NCI-H1694 treated with DMSO at 0.1 percent for 48 hours (cell line): ENCODE results near the gene ZBED6.
"Not testable (repeated sequence)": the region's sequence is repeated elsewhere in the genome, so short reads cannot be mapped to it uniquely, and the experiment has no call there.

Experiments used
- DNase-seq: peaks from one replicate; lab custom pipeline; 2025; lab: John Stamatoyannopoulos, UW

The ZBED6 gene

DNA sequence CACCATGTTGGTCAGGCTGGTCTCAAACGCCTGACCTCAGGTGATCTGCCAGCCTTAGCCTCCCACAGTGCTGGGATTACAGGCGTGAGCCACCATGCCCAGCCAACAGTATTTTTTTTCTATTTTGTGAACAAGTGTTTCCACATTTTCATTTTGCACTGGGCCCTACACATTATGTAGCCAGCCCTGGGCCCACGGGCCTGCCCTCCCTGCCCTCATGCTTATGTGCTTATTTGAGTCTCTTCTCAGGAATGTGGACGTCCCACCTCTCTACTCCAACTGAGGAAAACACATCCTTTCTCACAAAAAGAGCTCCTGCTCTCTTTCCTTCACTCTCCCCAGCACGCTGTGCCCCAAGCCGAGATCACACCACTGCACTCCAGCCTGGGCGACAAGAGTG is 13.5 kb upstream of the ZBED6 start:
- DNase-seq, result no peak

GRCh38 chr1:203789966-203790365 is 5.5 kb upstream of the ZBED6 start:
- no peak for DNase-seq

DNA sequence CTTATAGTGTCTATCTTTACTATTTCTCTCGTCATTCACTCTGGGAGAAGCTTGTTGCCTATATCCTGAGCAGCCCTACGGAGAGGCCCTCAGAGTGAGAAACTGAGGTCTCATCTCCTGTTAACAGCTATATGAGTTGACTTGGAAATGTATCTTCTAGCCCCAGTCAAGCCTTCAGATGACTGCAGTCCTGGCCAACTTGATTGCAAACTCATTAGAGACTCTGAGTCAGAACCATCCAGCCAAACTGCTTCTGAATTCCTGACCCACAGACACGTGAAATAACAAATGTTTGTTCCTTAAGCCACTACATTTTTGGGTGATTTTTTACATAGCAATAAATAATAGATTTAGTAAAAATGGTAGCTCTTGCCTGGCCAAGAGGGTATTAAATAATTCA is 3.9 kb upstream of the ZBED6 start:
- no peak for DNase-seq

- no peak for DNase-seq
These were observed 2.9 kb upstream of the ZBED6 start for GRCh38 chr1:203792486-203792885.

GRCh38 chr1:203793561-203793960 is 1.9 kb upstream of the ZBED6 start:
- DNase-seq, result not testable (repeated sequence)

DNA sequence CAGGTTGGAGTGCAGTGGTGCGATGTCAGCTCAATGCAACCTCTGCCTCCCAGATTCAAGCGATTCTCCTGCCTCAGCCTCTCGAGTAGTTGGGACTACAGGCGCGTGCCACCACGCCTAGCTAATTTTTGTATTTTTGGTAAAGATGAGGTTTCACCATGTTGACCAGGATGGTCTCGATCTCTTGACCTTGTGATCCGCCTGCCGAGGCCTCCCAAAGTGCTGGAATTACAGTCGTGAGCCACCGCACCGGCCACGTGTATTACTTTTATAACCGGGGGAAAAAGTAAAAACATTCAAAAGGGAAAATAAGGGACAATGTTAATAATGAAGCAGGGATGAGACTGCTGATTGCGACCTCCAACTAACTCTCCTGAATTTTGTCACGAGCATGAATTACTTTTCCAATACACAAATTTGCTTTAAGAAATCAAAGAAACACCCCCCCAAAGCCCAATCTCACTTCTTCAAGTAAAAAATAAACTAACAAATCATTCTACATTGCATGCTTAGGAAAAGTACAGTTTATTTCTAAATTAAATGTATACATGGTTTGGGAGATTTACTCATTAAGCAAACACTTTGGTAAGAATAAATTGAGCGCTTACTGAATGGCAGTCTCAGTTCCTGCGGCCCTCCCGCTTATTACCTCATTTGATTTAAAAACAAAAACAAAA is 521 bp upstream of the ZBED6 start:
- DNase-seq, result no peak

- no peak for DNase-seq
These were observed 798 bp downstream of the ZBED6 start for GRCh38 chr1:203796236-203796605.

DNA sequence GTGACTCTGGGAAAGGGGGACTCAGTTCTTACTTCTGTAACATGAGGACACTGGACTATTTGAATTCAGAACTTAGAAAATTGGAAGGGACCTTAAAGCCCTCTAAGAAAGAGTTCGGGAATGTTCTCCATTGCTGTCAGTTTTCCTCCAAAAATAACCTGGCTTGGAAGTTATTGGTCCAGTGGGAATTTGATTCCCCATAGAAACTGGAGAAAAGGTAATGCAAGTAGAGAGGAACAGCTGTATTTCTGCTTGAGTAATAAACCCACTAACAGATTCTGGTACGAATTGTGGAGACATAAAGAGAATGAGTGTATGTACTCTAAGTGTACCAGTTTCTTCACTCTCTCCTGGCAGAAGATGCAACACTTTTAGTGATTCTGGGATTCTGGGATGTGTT is 1.8 kb downstream of the ZBED6 start:
- DNase-seq, result no peak

- no peak for DNase-seq
These were observed 2.7 kb downstream of the ZBED6 start for GRCh38 chr1:203797948-203798655.

- DNase-seq, result no peak
These were observed 3.7 kb downstream of the ZBED6 start for GRCh38 chr1:203799157-203799556.

DNA sequence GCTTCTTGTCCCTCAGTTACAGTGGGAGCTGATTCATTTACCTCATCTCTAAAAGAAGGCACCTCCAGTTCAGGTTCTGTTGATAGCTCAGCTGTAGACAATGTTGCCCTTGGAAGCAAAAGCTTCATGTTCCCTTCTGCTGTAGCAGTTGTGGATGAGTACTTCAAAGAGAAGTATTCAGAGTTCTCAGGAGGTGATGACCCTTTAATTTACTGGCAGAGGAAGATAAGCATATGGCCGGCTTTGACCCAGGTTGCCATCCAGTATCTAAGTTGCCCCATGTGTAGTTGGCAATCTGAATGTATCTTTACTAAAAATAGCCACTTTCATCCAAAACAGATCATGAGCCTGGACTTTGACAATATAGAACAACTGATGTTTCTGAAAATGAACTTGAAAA is 4.5 kb downstream of the ZBED6 start:
- no peak for DNase-seq

DNA sequence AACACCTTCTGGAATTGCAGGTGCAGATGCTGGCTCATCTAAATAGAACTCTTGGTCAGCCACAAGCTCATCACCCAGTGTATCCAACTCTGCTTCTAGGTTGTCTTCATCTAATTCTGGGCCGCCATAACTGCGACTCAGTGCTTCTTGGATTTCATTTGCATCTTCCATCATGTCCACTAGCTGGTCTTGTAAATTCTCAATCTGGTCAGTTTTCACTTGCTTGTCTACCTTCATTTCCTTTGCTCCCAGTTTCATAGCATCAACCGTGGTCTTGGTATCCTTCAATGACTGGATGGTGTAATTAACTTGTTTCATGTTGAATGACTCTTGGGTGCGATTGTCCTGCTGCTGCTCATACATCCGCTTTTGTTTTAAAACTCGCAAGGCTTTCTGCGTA is 10.3 kb downstream of the ZBED6 start:
- no peak for DNase-seq

- DNase-seq, result no peak
These were observed 11.8 kb downstream of the ZBED6 start for GRCh38 chr1:203807196-203807595.

DNA sequence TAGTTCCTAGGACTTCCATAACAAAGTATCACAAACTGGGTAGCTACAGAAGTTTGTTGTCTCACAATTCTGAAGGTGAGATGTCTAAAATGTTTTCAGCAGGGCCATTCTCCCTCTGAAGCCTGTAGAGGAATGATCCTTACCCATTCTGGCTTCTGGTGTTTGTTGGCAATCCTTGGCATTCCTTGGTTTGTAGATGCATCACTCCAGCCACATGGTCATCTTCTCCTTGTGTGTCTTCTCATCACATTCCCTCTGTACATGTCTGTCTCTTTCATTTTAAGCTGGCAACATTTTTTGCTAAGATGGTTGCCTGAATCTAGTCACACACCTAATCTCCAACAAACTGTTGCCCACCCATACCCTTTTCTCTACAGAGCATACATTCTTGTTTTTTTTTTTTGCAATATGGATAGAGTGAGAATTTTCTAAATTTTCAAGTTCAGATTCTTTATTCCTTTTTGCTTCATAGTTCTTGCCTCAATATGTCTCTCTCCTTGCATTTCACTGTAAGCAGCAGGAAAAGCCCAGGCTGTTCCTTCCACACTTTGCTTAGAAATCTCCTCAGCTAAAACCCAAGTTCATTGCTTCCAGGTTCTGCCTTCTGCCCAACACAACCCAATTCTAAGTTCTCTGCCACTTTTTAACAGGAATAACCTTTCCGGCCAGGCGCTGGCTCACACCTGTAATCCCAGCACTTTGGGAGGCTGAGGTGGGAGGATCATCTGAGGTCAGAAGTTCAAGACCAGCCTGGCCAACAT is 18.3 kb downstream of the ZBED6 start:
- DNase-seq, result no peak

DNA sequence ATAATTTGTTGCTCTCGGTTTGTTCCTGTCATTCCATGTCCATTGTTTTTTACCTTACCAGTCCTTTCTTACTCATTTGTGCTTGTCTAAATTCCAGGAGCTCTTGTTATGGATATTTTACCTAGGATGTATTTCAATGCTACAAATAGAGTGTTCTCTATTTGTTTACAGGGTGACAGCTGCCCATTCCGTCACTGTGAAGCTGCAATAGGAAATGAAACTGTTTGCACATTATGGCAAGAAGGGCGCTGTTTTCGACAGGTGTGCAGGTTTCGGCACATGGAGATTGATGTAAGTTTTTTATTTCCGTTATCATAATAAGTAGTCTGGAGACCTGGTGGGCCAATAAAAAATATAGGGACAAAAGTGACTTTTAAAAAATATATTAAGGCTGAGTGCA is 23.0 kb downstream of the ZBED6 start:
- no peak for DNase-seq

DNA sequence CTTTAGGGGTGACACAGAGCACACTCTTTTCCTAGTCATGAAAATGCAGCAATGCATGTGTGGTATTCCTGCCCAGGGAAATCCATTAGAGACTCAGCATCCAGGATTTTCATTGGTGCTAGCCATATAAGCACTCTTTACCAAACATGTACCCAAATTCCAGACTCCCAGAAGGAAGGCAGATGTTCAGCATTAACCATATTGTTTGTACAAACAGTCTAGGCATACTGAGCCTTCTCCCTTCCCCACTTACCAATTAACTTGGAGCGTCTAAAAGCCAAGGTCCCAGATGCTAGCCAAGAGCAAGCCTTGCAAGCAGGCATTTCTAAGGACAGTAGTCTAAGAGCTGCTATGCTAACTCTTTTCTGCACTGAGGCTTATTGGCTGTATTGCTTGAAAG is 27.9 kb downstream of the ZBED6 start:
- DNase-seq, result no peak

DNA sequence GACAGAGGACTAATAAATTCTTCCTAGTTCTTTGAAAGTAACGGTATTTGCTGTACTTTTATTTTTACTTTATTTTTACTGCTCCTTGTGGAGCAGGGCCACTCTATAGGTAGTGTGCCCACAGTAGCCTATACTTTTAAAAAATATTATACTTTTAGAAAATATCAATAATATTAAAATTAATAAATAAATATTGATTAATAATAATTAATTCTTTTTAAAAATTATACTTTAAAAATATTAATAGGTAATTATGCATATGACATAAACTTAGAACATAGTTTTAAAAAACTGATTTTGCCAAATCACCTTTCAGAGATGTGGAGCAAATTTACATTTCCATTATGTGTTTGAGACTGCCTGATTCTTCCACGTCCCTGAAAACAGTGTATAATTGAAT is 30.8 kb downstream of the ZBED6 start:
- DNase-seq, result no peak

- DNase-seq, result no peak
These were observed 32.6 kb downstream of the ZBED6 start for GRCh38 chr1:203828002-203828401.

GRCh38 chr1:203828503-203828902 is 33.1 kb downstream of the ZBED6 start:
- no peak for DNase-seq

GRCh38 chr1:203829247-203829646 is 33.8 kb downstream of the ZBED6 start:
- DNase-seq, result not testable (repeated sequence)

GRCh38 chr1:203835476-203835875 is 40.1 kb downstream of the ZBED6 start:
- DNase-seq, result no peak

DNA sequence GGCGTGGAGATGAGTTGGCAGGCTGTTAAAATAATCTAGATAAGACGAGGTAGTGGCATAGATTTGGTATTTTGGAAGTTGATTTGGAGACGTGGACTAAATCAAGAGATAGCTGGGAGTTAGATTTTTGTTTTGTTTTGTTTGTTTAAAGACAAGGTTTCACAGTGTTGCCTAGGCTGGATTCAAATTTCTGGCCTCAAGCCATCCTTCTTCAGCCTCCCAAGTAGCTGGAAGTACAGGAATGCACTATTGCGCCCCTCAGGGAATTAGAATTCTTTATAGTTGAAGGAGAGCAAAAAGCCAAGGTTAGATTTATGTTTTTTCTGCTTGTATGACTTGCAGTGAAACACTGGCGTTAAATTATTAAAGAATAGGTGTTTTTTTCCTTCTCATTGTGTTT is 43.7 kb downstream of the ZBED6 start:
- DNase-seq, result no peak

GRCh38 chr1:203840208-203840808 is 44.9 kb downstream of the ZBED6 start:
- no peak for DNase-seq
